Uterus (tissue), 2 donors: Measurements from ENCODE around the gene DOCK6.

Experiments
- POLR2A ChIP-seq, 2 donors: fragments of 450-650 bp; IDR thresholded peaks; one replicate each; pipeline ENCODE4 v1.6.1; 2016; ENCODE audit warnings: antibody characterized with exemption in 2 of 2, mild to moderate bottlenecking in 1 of 2, moderate library complexity in 1 of 2
- TF ChIP-seq, protein P1 (sequence below), 4 experiments: fragments of 200-600 bp in 2 of 4; fragments of 450-650 bp in 2 of 4; sonication (generic) in 2 of 4; IDR thresholded peaks; one replicate each; pipeline ENCODE4 v1.5.1; 2016 to 2019; ENCODE audit warnings: antibody characterized with exemption in 4 of 4, mild to moderate bottlenecking in 2 of 4, moderate library complexity in 1 of 4

DNA sequence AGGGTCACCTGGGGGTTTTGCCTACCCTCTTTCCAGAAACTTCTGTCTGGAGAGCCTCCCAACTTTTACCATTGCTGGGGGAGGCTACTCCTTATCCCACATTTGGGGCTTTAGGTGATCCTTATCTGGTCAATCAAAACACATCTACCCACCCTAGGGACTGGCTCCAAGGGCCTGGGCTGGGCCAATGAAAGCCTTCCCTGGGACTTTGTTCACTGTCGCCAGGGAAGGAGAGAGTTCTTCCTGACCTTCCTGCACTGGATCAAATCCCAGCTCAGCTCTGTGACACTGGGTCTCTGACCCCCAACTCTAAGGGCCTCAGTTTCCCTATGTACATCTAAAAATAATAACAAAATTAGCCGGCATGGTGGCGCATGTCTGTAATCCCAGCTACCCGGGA is 11.1 kb downstream of the DOCK6 start:
- TF ChIP-seq, protein P1, sequence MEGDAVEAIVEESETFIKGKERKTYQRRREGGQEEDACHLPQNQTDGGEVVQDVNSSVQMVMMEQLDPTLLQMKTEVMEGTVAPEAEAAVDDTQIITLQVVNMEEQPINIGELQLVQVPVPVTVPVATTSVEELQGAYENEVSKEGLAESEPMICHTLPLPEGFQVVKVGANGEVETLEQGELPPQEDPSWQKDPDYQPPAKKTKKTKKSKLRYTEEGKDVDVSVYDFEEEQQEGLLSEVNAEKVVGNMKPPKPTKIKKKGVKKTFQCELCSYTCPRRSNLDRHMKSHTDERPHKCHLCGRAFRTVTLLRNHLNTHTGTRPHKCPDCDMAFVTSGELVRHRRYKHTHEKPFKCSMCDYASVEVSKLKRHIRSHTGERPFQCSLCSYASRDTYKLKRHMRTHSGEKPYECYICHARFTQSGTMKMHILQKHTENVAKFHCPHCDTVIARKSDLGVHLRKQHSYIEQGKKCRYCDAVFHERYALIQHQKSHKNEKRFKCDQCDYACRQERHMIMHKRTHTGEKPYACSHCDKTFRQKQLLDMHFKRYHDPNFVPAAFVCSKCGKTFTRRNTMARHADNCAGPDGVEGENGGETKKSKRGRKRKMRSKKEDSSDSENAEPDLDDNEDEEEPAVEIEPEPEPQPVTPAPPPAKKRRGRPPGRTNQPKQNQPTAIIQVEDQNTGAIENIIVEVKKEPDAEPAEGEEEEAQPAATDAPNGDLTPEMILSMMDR (IDR thresholded peaks at IDR 0.05): no peak
- no peak for TF ChIP-seq POLR2A (IDR thresholded peaks at IDR 0.05)
